A549 (cell line): Measurements from ENCODE around the gene FAAP24. TPM values are rescaled to one million over a fixed set of nuclear protein-coding genes. Genes with fewer than 3 reads are reported as not detected.
"Not testable (repeated sequence)": the region's sequence is repeated elsewhere in the genome, so short reads cannot be mapped to it uniquely, and the experiment has no call there.

Experiments used
- ATAC-seq, 2 experiments: fragments of 200-7000 bp in 1 of 2; fragments of >200 bp in 1 of 2; cut with Nextera tagmentation in 1 of 2; cut with Tn5 transposase in 1 of 2; 3 replicates each; pipeline versions ENCODE4 v1.8.0 to v1.9.1; 2018 to 2020; ENCODE audit warnings: mild to moderate bottlenecking in 1 of 2, moderate library complexity in 1 of 2
- CTCF ChIA-PET: fragments of 300-600 bp; sonication (Branson Sonifier 250); formaldehyde crosslinking; extraction: SDS; loops from one replicate; lab custom pipeline; 2021; ENCODE audit warnings: antibody characterized with exemption, inconsistent platforms; lab: Yijun Ruan, JAX
- POLR2A ChIA-PET: fragments of 350-600 bp; formaldehyde crosslinking; extraction: SDS; loops from one replicate; lab custom pipeline; 2021; ENCODE audit warnings: antibody characterized with exemption, inconsistent platforms; lab: Yijun Ruan, JAX
- DNase-seq, 2 experiments: peaks; one replicate each; pipeline versions ENCODE4 v3.0.0 to v3.0.0-alpha.2; 2011 to 2016; ENCODE audit warnings: low read depth in 1 of 2, low spot score in 1 of 2
- FAIRE-seq: peaks from 2 replicates; lab custom pipeline; 2011; peaks lifted over from hg19 to GRCh38; lab: Jason Lieb, UNC
- H3K27ac ChIP-seq, 2 experiments: fragments of >200 bp; sonication (Bioruptor Twin); formaldehyde crosslinking; 3 replicates each; pipeline ENCODE4 v1.5.1; 2016 to 2017
- H3K4me1 ChIP-seq: fragments of >200 bp; sonication (Bioruptor Twin); formaldehyde crosslinking; 3 replicates; pipeline ENCODE4 v1.6.1; 2016
- H3K4me2 ChIP-seq: fragments of >200 bp; sonication (Bioruptor Twin); formaldehyde crosslinking; 3 replicates; pipeline ENCODE4 v1.6.1; 2016
- H3K4me3 ChIP-seq: fragments of >200 bp; sonication (Bioruptor Twin); formaldehyde crosslinking; 3 replicates; pipeline ENCODE4 v1.5.1; 2016
- H3K9me3 ChIP-seq: fragments of >200 bp; sonication (Bioruptor Twin); formaldehyde crosslinking; 3 replicates; pipeline ENCODE4 v1.6.1; 2016
- WGBS: methylation state at CpG from one replicate; pipeline ENCODE4 v1.1.6; 2017; ENCODE audit errors: missing lambda C conversion rate; 5-methylcytosine and 5-hydroxymethylcytosine counted together
- polyA plus RNA-seq, 4 experiments: library from polyadenylated mRNA; depleted of rRNA in 3 of 4; stranded (reverse); fragments of >200 nt; fragmentation: RNase III in 1 of 4; extraction: RNeasy Plus Mini Kit Qiagen cat#74134 plus additional on column Dnase treatment in 1 of 4; gene quantifications; 2 replicates in 3 of 4; 3 replicates in 1 of 4; pipeline ENCODE4 v1.2.3, GENCODE V29; 2011 to 2017

The FAAP24 gene
- polyA plus RNA-seq, 2 of the 4 experiments (the other 2 are of a cell fraction): 14.2 to 14.4 TPM

DNA sequence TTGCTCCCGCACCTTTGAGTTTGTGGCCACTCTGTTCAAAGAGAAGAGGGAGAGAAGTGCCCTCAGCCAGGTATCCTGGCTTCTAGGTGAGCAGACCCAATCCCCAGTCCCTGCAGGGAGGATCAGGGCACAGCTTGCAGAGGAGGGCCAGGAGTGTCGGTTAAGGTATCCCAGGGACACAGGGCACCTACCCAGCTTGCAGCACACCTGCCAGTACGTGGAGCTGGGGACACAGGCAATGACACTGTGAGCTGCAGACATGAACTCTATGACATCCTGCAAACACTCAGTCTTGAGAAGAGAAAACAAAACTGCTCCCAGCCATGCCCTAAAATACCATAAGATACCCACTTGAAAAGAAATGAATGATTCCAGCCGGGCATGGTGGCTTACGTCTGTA, 54.6 kb downstream of the FAAP24 start:
- 95% methylated on average over 5 of the region's 5 CpGs for WGBS
- H3K4me2 ChIP-seq: peak overlapping the region; percentile 9; the same call in 2 of the 3 replicates
- FAIRE-seq: not testable (repeated sequence)

More for the DNA sequence above, 54.6 kb downstream of the FAAP24 start:
- DNase-seq, H3K4me3 ChIP-seq, POLR2A ChIA-PET, ATAC-seq: not testable (repeated sequence)
- H3K27ac ChIP-seq: peak overlapping the region; percentile 25 to 52; a peak in 2 of 6 replicates
- CTCF ChIA-PET: interaction anchor here (1.5 kb wide), 1 partner anchor 29 kb away, joined by 3 read pairs; no protein-coding TSS in a partner anchor
- H3K9me3 ChIP-seq: peaks cover 30% of the 10 kb centered on the region
- H3K4me1 ChIP-seq: peaks cover 31% of the 10 kb centered on the region

Other genes with a start within 250 kb of the FAAP24 start
- 0.50 and 1.3 TPM in 2 replicates for gene SLC7A9, start 102.5 kb upstream of the FAAP24 start, polyA plus RNA-seq (2011; rRNA removed)
- 0.54 to 0.62 TPM (median 0.62 TPM) in 3 replicates for gene SLC7A9, start 102.5 kb upstream of the FAAP24 start, polyA plus RNA-seq (2017; fragmentation: RNase III; extraction: RNeasy Plus Mini Kit Qiagen cat#74134 plus additional on column Dnase treatment)
- gene CEP89, start 284 bp upstream of the FAAP24 start, polyA plus RNA-seq (2011; rRNA removed): 31.5 and 45.3 TPM in 2 replicates
- gene CEP89, start 284 bp upstream of the FAAP24 start, polyA plus RNA-seq (2017; fragmentation: RNase III; extraction: RNeasy Plus Mini Kit Qiagen cat#74134 plus additional on column Dnase treatment): 38.4 to 42.2 TPM (median 41.3 TPM) in 3 replicates
- 140 and 162 TPM in 2 replicates for gene RHPN2, start 92.6 kb downstream of the FAAP24 start, polyA plus RNA-seq (2011; rRNA removed)
- gene RHPN2, start 92.6 kb downstream of the FAAP24 start, polyA plus RNA-seq (2017; fragmentation: RNase III; extraction: RNeasy Plus Mini Kit Qiagen cat#74134 plus additional on column Dnase treatment): 55.4 to 68.1 TPM (median 60.5 TPM) in 3 replicates
- 19.0 and 24.2 TPM in 2 replicates for gene GPATCH1, start 108.9 kb downstream of the FAAP24 start, polyA plus RNA-seq (2011; rRNA removed)
- 12.1 to 15.4 TPM (median 13.9 TPM) in 3 replicates for gene GPATCH1, start 108.9 kb downstream of the FAAP24 start, polyA plus RNA-seq (2017; fragmentation: RNase III; extraction: RNeasy Plus Mini Kit Qiagen cat#74134 plus additional on column Dnase treatment)
- 0.04 and 0.07 TPM in 2 replicates for gene WDR88, start 159.9 kb downstream of the FAAP24 start, polyA plus RNA-seq (2011; rRNA removed)
- not detected in 3 replicates for gene WDR88, start 159.9 kb downstream of the FAAP24 start, polyA plus RNA-seq (2017; fragmentation: RNase III; extraction: RNeasy Plus Mini Kit Qiagen cat#74134 plus additional on column Dnase treatment)
- gene LRP3, start 222.1 kb downstream of the FAAP24 start, polyA plus RNA-seq (2011; rRNA removed): 10.9 and 16.1 TPM in 2 replicates
- 22.7 to 25.1 TPM (median 24.5 TPM) in 3 replicates for gene LRP3, start 222.1 kb downstream of the FAAP24 start, polyA plus RNA-seq (2017; fragmentation: RNase III; extraction: RNeasy Plus Mini Kit Qiagen cat#74134 plus additional on column Dnase treatment)